Gastroesophageal sphincter (tissue), 4 donors: ENCODE results near the gene MRPS26. TPM values are rescaled to one million over a fixed set of nuclear protein-coding genes. Genes with fewer than 3 reads are reported as not detected.
A peak's percentile ranks its signal among the peaks of the same experiment; 100 is the strongest.

Source experiments
- ATAC-seq: fragments of 150-250 bp; one replicate; pipeline ENCODE4 v1.9.1; 2016; ENCODE audit warnings: mild to moderate bottlenecking, moderate library complexity
- H3K27ac ChIP-seq, 4 donors: fragments of 200-600 bp; sonication (generic) in 3 of 4; 1 replicate in 3 of 4; 2 replicates in 1 of 4; pipeline ENCODE4 v1.5.1; 2016 to 2019
- H3K27me3 ChIP-seq: fragments of 200-600 bp; sonication (generic); one replicate; pipeline ENCODE4 v1.5.1; 2019
- H3K36me3 ChIP-seq, 2 donors: fragments of 200-600 bp; sonication (generic); one replicate each; pipeline ENCODE4 v1.5.1; 2019; ENCODE audit warnings: control low read depth in 1 of 2
- H3K4me1 ChIP-seq, 3 donors: fragments of 200-600 bp; sonication (generic); 1 replicate in 2 of 3; 2 replicates in 1 of 3; pipeline ENCODE4 v1.5.1; 2016 to 2019; ENCODE audit warnings: control low read depth in 2 of 3
- H3K4me3 ChIP-seq, 2 donors: fragments of 200-600 bp; sonication (generic); one replicate each; pipeline ENCODE4 v1.5.1; 2019; ENCODE audit warnings: mild to moderate bottlenecking in 1 of 2, moderate library complexity in 1 of 2
- H3K9me3 ChIP-seq, 3 donors: fragments of 200-600 bp; sonication (generic); one replicate each; pipeline ENCODE4 v1.5.1; 2017 to 2019; ENCODE audit warnings: control low read depth in 2 of 3
- EP300 ChIP-seq: sonication (generic); formaldehyde crosslinking; IDR thresholded peaks from one replicate; pipeline ENCODE4 v1.6.1; 2017; ENCODE audit warnings: antibody characterized with exemption, mild to moderate bottlenecking
- POLR2A ChIP-seq, 2 donors: fragments of 450-650 bp; IDR thresholded peaks; one replicate each; pipeline ENCODE4 v1.6.1; 2017; ENCODE audit warnings: antibody characterized with exemption in 2 of 2, mild to moderate bottlenecking in 2 of 2, moderate library complexity in 1 of 2
- POLR2AphosphoS5 ChIP-seq: sonication (generic); formaldehyde crosslinking; IDR thresholded peaks from one replicate; pipeline ENCODE4 v1.6.1; 2017; ENCODE audit warnings: antibody characterized with exemption
- WGBS, 2 donors: methylation state at CpG; one replicate each; pipeline ENCODE4 v1.1.5; 2018; ENCODE audit warnings: low coverage in 1 of 2; 5-methylcytosine and 5-hydroxymethylcytosine counted together
- total RNA-seq, 4 donors: library from RNA; depleted of rRNA; stranded (reverse); fragments of >200 nt; gene quantifications; one replicate each; pipeline ENCODE4 v1.1.0, GENCODE V29; 2016
- TF ChIP-seq, protein P1 (sequence below), 4 experiments: fragments of 200-600 bp in 2 of 4; fragments of 450-650 bp in 2 of 4; sonication (generic) in 1 of 4; IDR thresholded peaks; one replicate each; pipeline ENCODE4 v1.5.1; 2017 to 2019; ENCODE audit warnings: antibody characterized with exemption in 4 of 4, mild to moderate bottlenecking in 2 of 4, moderate library complexity in 2 of 4

MRPS26 gene
- total RNA-seq = 10 to 100 TPM; 67.3 to 80.8 (median 72.7) TPM

GRCh38 chr20:3045816-3046676 lies at the start of gene MRPS26:
TSS of gene MRPS26 (plus strand) at chr20:3046052. CDS start at chr20:3046069, 17 bp downstream.
- Histone ChIP-seq H3K36me3 (peaks cover 0 to 34% of the 10 kb centered on the region in 2 donors), H3K27me3 (no peaks in the 10 kb centered on the region), H3K4me1 (peaks cover 0 to 53% (median 20%) of the 10 kb centered on the region in 3 donors), H3K9me3 (no peaks in the 10 kb centered on the region), H3K27ac (peak within 1 kb of the TSS; percentile 67 to 96 (median 93)), H3K4me3 (peak within 1 kb of the TSS; percentile 74 to 79)
- peak; percentile 95 for ATAC-seq
- TF ChIP-seq, protein P1, sequence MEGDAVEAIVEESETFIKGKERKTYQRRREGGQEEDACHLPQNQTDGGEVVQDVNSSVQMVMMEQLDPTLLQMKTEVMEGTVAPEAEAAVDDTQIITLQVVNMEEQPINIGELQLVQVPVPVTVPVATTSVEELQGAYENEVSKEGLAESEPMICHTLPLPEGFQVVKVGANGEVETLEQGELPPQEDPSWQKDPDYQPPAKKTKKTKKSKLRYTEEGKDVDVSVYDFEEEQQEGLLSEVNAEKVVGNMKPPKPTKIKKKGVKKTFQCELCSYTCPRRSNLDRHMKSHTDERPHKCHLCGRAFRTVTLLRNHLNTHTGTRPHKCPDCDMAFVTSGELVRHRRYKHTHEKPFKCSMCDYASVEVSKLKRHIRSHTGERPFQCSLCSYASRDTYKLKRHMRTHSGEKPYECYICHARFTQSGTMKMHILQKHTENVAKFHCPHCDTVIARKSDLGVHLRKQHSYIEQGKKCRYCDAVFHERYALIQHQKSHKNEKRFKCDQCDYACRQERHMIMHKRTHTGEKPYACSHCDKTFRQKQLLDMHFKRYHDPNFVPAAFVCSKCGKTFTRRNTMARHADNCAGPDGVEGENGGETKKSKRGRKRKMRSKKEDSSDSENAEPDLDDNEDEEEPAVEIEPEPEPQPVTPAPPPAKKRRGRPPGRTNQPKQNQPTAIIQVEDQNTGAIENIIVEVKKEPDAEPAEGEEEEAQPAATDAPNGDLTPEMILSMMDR (IDR thresholded peaks at IDR 0.05) = peak in 2 of 4 experiments; percentile 2 to 15
- TF ChIP-seq POLR2AphosphoS5 = peak; percentile 77
- TF ChIP-seq EP300 = no peak
- TF ChIP-seq POLR2A (IDR thresholded peaks at IDR 0.05) = peak; percentile 72 to 73
- WGBS, 2 donors = no CpG with 5 or more reads among the region's 104 CpGs

GRCh38 chr20:2998728-2999127 lies 47.1 kb upstream of the MRPS26 start:
- Histone ChIP-seq H3K9me3 (no peaks in the 10 kb centered on the region), H3K27me3 (no peaks in the 10 kb centered on the region), H3K27ac (no peak overlapping the region), H3K4me3 (no peak overlapping the region), H3K4me1 (no peaks in the 10 kb centered on the region), H3K36me3 (peaks cover 0 to 50% of the 10 kb centered on the region in 2 donors)
- no peak for ATAC-seq
- TF ChIP-seq, protein P1 (IDR thresholded peaks at IDR 0.05) = no peak
- TF ChIP-seq POLR2AphosphoS5 = no peak
- no peak for TF ChIP-seq EP300
- no peak for TF ChIP-seq POLR2A (IDR thresholded peaks at IDR 0.05)

DNA sequence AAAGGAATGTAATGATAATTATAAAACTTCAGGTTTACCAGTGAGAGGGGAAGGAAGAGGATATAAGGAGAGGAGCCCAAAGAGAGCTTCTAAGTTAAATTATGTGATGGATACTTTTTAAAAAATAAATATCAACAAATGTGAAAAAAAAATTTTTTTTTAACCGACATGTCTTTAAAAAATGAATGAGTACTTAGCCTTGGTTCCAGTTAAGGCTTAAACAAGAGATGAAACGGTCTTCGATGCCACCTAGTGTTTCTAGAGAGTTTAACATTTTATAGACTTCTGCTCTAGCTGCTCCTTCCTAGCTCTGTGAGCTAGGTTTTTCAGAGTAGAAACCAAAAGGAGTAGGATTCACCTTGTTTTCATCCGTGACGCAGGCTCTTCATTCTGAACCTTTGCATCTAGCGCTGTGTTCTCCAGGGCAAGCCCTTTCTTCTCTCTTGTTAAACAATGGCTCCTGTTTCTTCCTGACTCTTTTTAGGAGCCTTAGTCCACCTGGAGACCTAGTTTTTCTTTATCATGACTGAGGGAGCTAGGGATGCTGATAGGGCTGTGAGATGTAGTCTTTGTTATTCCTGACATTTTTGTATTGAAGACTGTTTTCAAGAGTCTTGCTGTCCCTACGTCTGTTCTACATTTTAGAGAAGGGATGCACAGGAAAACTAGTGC lies 44.9 kb upstream of the MRPS26 start:
- WGBS, 2 donors = 21 to 45% methylated on average over 5 to 7 of the region's 7 CpGs
- no peak for TF ChIP-seq POLR2AphosphoS5
- TF ChIP-seq, protein P1 (IDR thresholded peaks at IDR 0.05) = peak in 3 of 4 experiments; percentile 22 to 41 (median 29)
- Histone ChIP-seq H3K4me1 (no peaks in the 10 kb centered on the region), H3K27ac (no peak overlapping the region), H3K27me3 (no peaks in the 10 kb centered on the region), H3K36me3 (peaks cover 0 to 50% of the 10 kb centered on the region in 2 donors), H3K4me3 (no peak overlapping the region), H3K9me3 (no peaks in the 10 kb centered on the region)
- peak; percentile 46 for ATAC-seq

GRCh38 chr20:3003416-3003815 lies 42.4 kb upstream of the MRPS26 start:
- Histone ChIP-seq H3K27ac (no peak overlapping the region), H3K27me3 (no peaks in the 10 kb centered on the region), H3K9me3 (no peaks in the 10 kb centered on the region), H3K4me3 (no peak overlapping the region), H3K36me3 (peaks cover 4 to 65% of the 10 kb centered on the region in 2 donors), H3K4me1 (no peaks in the 10 kb centered on the region)
- no peak for TF ChIP-seq POLR2A (IDR thresholded peaks at IDR 0.05)
- TF ChIP-seq POLR2AphosphoS5 = no peak
- WGBS, 2 donors = 69 to 80% methylated on average over 1 to 2 of the region's 2 CpGs
- no peak for ATAC-seq

DNA sequence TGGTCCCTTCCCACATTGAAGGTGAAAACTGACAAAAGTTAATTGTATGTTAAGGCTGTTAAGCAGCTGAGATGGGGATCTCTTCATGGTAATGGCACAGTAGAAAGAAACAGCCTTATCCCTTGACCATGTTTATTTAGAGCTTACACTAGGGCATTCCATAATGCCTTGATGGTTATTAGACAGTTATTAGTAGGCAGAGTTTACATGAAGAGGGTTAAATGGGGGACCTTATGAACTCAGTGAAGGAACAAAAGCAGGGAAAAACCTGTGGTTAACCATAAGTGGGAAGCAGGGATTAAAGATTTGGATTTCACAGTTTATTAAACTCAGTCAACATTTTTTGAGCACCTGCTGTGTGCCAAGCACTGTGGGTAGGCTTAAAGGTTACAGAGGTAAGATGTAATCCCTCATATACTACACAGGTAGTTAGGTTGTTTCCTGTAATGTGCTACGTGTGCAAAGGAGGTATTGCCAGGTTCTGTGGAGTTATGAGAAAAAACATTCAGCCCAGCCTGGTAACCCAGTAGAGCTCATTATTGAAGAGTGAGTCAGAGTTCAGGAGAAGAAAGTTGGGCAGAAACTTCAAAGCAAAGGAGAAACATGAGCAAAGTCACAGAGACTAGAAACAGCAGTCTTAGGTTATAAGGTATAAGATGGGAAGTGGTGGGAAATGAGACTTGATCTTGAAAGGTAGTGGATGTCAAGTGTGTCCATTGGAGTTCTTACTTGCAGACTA lies 34.7 kb upstream of the MRPS26 start:
- no peaks in the 10 kb centered on the region for H3K9me3 ChIP-seq
- no peaks in the 10 kb centered on the region for H3K27me3 ChIP-seq
- H3K4me1 ChIP-seq = no peaks in the 10 kb centered on the region
- H3K27ac ChIP-seq = no peak overlapping the region
- no peak for ATAC-seq
- H3K36me3 ChIP-seq = peaks cover 3 to 98% of the 10 kb centered on the region in 2 donors
- WGBS, 2 donors = 50 to 58% methylated on average over 1 of the region's 1 CpG
- TF ChIP-seq EP300 (no peak), POLR2AphosphoS5 (no peak), POLR2A (IDR thresholded peaks at IDR 0.05) (no peak)
- TF ChIP-seq, protein P1 (IDR thresholded peaks at IDR 0.05) = no peak
- H3K4me3 ChIP-seq = no peak overlapping the region
